Fibroblast of lung (primary cell): Measurements from ENCODE around the gene ZDHHC4. TPM values are rescaled to one million over a fixed set of nuclear protein-coding genes. Genes with fewer than 3 reads are reported as not detected.
"Not testable (repeated sequence)": the region's sequence is repeated elsewhere in the genome, so short reads cannot be mapped to it uniquely, and the experiment has no call there.

Experiments used
- DNase-seq, 2 donors: peaks; one replicate each; pipeline versions ENCODE4 v3.0.0 to v3.0.0-alpha.2; 2010; ENCODE audit warnings: low read depth in 2 of 2
- H2AFZ ChIP-seq: 2 replicates; pipeline ENCODE4 v1.5.1; 2012; ENCODE audit warnings: low read length, control low read depth, inconsistent platforms
- H3K27ac ChIP-seq: 2 replicates; pipeline ENCODE4 v1.5.1; 2011; ENCODE audit warnings: low read length, control low read depth; ENCODE audit not compliant: insufficient read depth
- H3K27me3 ChIP-seq: 2 replicates; pipeline ENCODE4 v1.5.1; 2011; ENCODE audit warnings: mild to moderate bottlenecking, low read length; ENCODE audit not compliant: control insufficient read depth, insufficient read depth
- H3K36me3 ChIP-seq: 2 replicates; pipeline ENCODE4 v1.5.1; 2011; ENCODE audit warnings: low read length; ENCODE audit not compliant: control insufficient read depth, insufficient read depth
- H3K4me1 ChIP-seq: 2 replicates; pipeline ENCODE4 v1.5.1; 2011; ENCODE audit warnings: low read length; ENCODE audit not compliant: control insufficient read depth, insufficient read depth; ENCODE audit errors: extremely low read depth
- H3K4me2 ChIP-seq: 2 replicates; pipeline ENCODE4 v1.5.1; 2011; ENCODE audit warnings: low read length, control low read depth; ENCODE audit not compliant: insufficient read depth; ENCODE audit errors: extremely low read depth
- H3K4me3 ChIP-seq, 4 experiments: fragments of 200-600 bp in 1 of 4; sonication (generic) in 1 of 4; replicated peaks in 1 of 4; 2 replicates each; pipeline ENCODE4 v1.5.1; 2011 to 2016; ENCODE audit warnings: low read length in 4 of 4, low read depth in 3 of 4, mild to moderate bottlenecking in 3 of 4, control low read depth in 2 of 4, inconsistent platforms in 1 of 4, mixed read lengths in 1 of 4; ENCODE audit not compliant: insufficient read depth in 1 of 4; ENCODE audit errors: control extremely low read depth in 1 of 4
- H3K79me2 ChIP-seq: 2 replicates; pipeline ENCODE4 v1.5.1; 2012; ENCODE audit warnings: mild to moderate bottlenecking, low read length, inconsistent platforms; ENCODE audit not compliant: control insufficient read depth, insufficient read depth
- H3K9ac ChIP-seq: 2 replicates; pipeline ENCODE4 v1.5.1; 2011; ENCODE audit warnings: mild to moderate bottlenecking, low read length, control low read depth; ENCODE audit not compliant: insufficient read depth
- H3K9me3 ChIP-seq: 2 replicates; pipeline ENCODE4 v1.5.1; 2012; ENCODE audit warnings: low read depth, low read length; ENCODE audit not compliant: control insufficient read depth, insufficient read depth
- H4K20me1 ChIP-seq: 2 replicates; pipeline ENCODE4 v1.5.1; 2011; ENCODE audit warnings: low read length; ENCODE audit not compliant: control insufficient read depth, insufficient read depth; ENCODE audit errors: extremely low read depth
- EZH2 ChIP-seq: IDR thresholded peaks from 2 replicates; pipeline ENCODE4 v1.5.1; 2012; ENCODE audit warnings: low read length, control low read depth, mild to moderate bottlenecking; ENCODE audit errors: missing control alignments
- polyA plus RNA-seq, 2 donors: library from polyadenylated mRNA; depleted of rRNA in 1 of 2; stranded (reverse) in 1 of 2; unstranded in 1 of 2; fragments of >200 nt; gene quantifications; 2 replicates each; pipeline ENCODE4 v1.2.1, GENCODE V29; 2011 to 2012; ENCODE audit warnings: missing spikeins in 1 of 2
- total RNA-seq: library from RNA; depleted of rRNA; stranded (reverse); fragments of >200 nt; gene quantifications from 2 replicates; pipeline ENCODE4 v1.2.1, GENCODE V29; 2014
- TF ChIP-seq, protein P1 (sequence below), 2 donors: IDR thresholded peaks in 1 of 2; conservative IDR thresholded peaks in 1 of 2; 1 replicate in 1 of 2; 2 replicates in 1 of 2; pipeline ENCODE4 v1.5.1; 2011 to 2012; ENCODE audit warnings: low read length in 2 of 2, control low read depth in 1 of 2, inconsistent platforms in 1 of 2, low read depth in 1 of 2, mild to moderate bottlenecking in 1 of 2

ZDHHC4 gene
- total and polyA plus RNA-seq, 2 donors (not counting 1 experiment from before 2014, with no cell fraction given): 65.2 to 89.5 TPM

DNA sequence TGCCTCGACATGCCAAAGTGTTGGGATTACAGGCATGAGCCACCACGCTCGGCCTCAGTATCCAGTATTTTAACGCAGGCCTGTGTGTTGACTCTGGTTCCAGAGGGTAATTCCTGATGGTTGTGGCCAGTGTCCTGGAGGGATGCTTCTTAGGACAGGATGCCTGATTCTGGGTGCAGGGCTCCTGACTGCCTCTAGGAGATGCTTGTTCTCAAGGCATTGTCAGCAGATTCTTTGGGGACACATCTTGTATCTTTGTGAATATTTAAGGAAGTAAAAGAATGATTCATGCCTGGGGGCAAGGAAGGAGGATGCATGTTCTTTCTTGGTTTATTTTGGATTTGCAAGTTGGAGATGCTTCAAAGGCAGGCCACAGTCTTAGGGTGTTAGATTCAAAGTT lies 2.2 kb downstream of the ZDHHC4 start:
- no peaks in the 10 kb centered on the region for H4K20me1 ChIP-seq
- no peak overlapping the region for H3K27ac ChIP-seq
- no peak overlapping the region for H3K9ac ChIP-seq
- H3K79me2 ChIP-seq: no peaks in the 10 kb centered on the region
- no peaks in the 10 kb centered on the region for H3K27me3 ChIP-seq
- no peak overlapping the region for H2AFZ ChIP-seq
- H3K4me1 ChIP-seq: no peaks in the 10 kb centered on the region
- H3K9me3 ChIP-seq: no peaks in the 10 kb centered on the region
- H3K36me3 ChIP-seq: peaks cover 9% of the 10 kb centered on the region
- TF ChIP-seq EZH2: no peak
- TF ChIP-seq, protein P1, sequence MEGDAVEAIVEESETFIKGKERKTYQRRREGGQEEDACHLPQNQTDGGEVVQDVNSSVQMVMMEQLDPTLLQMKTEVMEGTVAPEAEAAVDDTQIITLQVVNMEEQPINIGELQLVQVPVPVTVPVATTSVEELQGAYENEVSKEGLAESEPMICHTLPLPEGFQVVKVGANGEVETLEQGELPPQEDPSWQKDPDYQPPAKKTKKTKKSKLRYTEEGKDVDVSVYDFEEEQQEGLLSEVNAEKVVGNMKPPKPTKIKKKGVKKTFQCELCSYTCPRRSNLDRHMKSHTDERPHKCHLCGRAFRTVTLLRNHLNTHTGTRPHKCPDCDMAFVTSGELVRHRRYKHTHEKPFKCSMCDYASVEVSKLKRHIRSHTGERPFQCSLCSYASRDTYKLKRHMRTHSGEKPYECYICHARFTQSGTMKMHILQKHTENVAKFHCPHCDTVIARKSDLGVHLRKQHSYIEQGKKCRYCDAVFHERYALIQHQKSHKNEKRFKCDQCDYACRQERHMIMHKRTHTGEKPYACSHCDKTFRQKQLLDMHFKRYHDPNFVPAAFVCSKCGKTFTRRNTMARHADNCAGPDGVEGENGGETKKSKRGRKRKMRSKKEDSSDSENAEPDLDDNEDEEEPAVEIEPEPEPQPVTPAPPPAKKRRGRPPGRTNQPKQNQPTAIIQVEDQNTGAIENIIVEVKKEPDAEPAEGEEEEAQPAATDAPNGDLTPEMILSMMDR (conservative IDR thresholded peaks at IDR 0.05 in 1 of 2, IDR thresholded peaks at IDR 0.05 in 1 of 2; ENCODE audit: low read depth in 1 of 2, low read length in 2 of 2): peak in 1 of 2 donors; percentile 6
- no peak overlapping the region for H3K4me2 ChIP-seq
- peak in 1 of 2 donors; percentile 8 for DNase-seq
- H3K4me3 ChIP-seq: no peak overlapping the region

DNA sequence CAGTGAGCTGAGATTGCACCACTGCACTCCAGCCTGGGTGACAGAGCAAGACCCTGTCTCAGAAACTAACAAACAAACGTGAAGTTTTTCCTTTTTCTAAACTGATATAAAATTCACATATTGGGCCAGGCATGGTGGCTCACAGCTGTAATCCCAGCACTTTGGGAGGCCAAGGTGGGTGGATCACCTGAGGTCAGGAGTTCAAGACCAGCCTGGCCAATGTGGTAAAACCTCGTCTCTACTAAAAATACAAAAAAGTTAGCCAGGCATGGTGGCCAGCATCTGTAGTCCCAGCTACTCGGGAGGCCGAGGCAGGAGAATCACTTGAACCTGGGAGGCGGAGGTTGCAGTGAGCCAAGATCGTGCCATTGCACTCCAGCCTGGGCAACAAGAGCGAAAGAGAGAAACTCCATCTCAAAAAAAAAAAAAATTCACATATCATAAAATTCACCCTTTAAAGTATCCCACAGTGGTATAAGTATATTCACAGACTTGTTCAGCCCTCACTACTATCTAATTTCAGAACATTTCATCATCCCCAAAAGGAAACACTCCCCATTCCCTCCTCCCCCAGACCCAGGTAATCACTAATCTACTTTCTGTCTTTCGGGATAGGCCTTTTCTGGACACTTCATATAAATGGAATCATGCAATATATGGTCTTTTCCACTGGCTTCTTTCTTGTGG lies 8.6 kb downstream of the ZDHHC4 start:
- DNase-seq, H3K27ac ChIP-seq: not testable (repeated sequence)

DNA sequence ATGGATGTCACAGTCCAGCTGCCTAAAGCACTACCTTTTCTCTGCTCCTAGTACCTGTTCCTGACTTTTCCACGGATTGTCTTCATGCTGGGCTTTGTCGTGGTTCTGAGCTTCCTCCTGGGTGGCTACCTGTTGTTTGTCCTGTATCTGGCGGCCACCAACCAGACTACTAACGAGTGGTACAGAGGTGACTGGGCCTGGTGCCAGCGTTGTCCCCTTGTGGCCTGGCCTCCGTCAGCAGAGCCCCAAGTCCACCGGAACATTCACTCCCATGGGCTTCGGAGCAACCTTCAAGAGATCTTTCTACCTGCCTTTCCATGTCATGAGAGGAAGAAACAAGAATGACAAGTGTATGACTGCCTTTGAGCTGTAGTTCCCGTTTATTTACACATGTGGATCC lies 11.3 kb downstream of the ZDHHC4 start:
- no peak overlapping the region for H3K4me3 ChIP-seq
- no peak for DNase-seq
- peaks cover 10% of the 10 kb centered on the region for H3K79me2 ChIP-seq
- H3K9ac ChIP-seq: no peak overlapping the region
- TF ChIP-seq, protein P1 (conservative IDR thresholded peaks at IDR 0.05 in 1 of 2, IDR thresholded peaks at IDR 0.05 in 1 of 2; ENCODE audit: low read depth in 1 of 2, low read length in 2 of 2): no peak
- TF ChIP-seq EZH2: no peak
- H3K4me1 ChIP-seq: no peaks in the 10 kb centered on the region
- H3K9me3 ChIP-seq: no peaks in the 10 kb centered on the region
- no peak overlapping the region for H2AFZ ChIP-seq
- no peak overlapping the region for H3K4me2 ChIP-seq
- peaks cover 6% of the 10 kb centered on the region for H3K36me3 ChIP-seq
- no peak overlapping the region for H3K27ac ChIP-seq
- no peaks in the 10 kb centered on the region for H3K27me3 ChIP-seq
- no peaks in the 10 kb centered on the region for H4K20me1 ChIP-seq

More for the DNA sequence above, 8.6 kb downstream of the ZDHHC4 start:
- H3K4me3 ChIP-seq, H3K4me1 ChIP-seq, H3K9ac ChIP-seq, H3K9me3 ChIP-seq, H3K27me3 ChIP-seq, H2AFZ ChIP-seq, H4K20me1 ChIP-seq, H3K4me2 ChIP-seq, H3K79me2 ChIP-seq: not testable (repeated sequence)
- H3K36me3 ChIP-seq: peaks cover 14% of the 10 kb centered on the region
